MM.1S (cell line): ENCODE measurements around the gene TLR7.

Experiments
- EZH2 ChIP-seq: fragments of 300-600 bp; sonication (generic); optimal IDR thresholded peaks from 2 replicates; pipeline ENCODE3; 2017; ENCODE audit warnings: low read depth, mild to moderate bottlenecking, antibody characterized with exemption, low read length, mixed read lengths
- TF ChIP-seq, protein P1 (sequence below): fragments of 300-600 bp; sonication (generic); IDR thresholded peaks from 2 replicates; pipeline ENCODE4 v1.5.1; 2016; ENCODE audit warnings: antibody characterized with exemption, low read length, mixed read lengths

DNA sequence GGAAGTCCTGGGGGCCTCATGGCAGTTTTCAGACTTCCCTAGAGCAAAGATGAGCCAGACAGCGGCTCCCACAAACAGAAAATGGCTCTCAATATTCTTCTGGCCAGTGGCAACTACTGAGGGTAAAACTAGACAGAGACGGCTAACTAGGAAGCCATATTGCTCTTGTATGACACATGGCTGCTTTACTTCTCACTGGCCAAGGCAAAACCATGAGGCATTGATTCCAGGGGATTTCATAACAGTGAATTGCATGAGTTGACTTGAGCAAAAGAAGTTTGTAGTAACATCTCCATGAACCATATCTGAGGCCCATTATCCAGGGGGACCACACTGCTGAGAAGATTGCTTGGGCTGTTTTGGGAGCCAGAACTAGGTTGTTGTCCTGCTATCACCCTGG is 25.8 kb downstream of the TLR7 start:
- TF ChIP-seq, protein P1, sequence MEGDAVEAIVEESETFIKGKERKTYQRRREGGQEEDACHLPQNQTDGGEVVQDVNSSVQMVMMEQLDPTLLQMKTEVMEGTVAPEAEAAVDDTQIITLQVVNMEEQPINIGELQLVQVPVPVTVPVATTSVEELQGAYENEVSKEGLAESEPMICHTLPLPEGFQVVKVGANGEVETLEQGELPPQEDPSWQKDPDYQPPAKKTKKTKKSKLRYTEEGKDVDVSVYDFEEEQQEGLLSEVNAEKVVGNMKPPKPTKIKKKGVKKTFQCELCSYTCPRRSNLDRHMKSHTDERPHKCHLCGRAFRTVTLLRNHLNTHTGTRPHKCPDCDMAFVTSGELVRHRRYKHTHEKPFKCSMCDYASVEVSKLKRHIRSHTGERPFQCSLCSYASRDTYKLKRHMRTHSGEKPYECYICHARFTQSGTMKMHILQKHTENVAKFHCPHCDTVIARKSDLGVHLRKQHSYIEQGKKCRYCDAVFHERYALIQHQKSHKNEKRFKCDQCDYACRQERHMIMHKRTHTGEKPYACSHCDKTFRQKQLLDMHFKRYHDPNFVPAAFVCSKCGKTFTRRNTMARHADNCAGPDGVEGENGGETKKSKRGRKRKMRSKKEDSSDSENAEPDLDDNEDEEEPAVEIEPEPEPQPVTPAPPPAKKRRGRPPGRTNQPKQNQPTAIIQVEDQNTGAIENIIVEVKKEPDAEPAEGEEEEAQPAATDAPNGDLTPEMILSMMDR = no peak
- no peak for TF ChIP-seq EZH2
